Measurements from ENCODE around the gene NCOA3.

NCOA3 gene

DNA sequence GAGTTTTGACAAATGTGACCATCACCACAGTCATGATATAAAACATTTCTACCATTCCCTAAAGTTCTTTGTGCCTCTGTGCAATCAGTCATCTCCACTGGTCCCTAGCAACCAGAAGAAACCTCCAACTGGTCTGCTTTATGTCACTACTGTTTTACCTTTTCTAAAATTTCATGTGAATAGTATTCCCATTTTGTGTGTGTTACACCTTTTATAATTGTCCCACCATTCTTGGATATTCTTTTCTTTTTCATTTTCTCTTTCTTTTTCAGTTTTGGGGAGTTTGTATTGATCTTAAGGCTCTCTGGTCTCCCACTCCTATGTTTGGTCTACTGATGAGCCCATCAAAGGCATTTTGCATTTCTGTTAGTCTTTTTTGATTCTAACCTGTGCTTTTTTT is 95.4 kb downstream of the NCOA3 start:
- no peak for DNase-seq (ENCODE audit: low read depth in 2 of 2)

DNA sequence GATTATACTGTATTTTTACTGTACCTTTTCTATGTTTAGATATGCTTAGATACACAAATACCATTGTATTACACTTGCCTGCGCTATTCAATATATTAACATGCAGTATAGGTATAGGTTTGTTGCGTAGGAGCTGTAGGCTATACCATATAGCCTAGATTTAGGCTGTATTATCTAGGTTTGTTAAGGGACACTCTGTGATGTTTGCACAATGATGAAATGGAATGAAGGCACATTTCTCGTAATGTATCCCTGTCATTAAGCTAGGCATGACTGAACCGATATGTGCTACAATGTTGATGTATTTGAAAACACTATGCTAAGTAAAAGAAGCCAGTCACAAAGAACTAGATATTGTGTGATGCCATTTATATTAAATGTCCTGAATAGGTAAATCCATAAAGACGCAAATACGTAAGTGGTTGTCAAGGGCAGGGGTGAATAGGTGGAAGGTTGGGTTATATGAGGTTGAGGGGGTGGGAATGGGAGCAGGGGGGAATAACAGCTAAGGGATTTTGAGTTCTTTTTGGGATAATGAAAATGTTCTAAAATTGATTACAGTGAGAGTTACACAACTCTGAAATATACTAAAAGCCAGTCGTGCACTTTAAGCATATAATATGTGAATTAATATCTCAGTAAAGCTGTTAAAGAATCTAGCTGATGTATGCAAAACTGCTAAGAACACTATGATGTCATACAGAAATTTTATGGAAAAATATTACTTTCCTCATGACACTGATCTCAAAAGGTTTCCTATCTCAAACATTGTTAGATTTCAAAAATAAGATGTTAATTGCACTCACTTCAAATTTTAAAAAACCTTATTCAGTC is 97.4 kb downstream of the NCOA3 start:
- no peak for DNase-seq (ENCODE audit: low read depth in 2 of 2)

DNA sequence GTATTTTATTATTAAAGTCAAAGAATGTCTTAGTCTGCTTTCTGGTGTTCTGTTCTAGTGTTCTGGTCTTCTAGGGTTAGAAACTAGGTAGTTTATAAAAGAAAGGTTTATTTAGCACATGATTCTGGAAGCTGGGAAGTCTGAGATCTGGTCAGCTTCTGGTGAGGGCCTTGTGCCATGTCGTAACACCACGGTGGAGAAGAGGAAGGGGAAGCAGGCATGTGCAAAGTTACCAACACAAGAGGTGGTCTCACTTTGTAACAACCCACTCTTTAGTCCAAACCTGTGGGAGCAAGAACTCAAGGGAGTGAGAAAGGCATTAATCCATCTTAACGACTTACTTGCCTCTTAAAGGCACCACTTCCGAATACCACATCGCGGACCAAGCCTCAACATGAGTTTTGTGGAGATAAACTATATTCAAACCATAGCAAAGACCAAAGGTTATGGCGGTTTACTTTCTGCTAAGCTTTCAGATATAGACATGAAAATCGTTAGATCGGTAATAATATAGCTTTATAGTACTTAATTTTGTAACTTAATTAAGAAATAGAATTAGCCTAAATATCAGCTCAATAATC is 99.4 kb downstream of the NCOA3 start:
- no peak for DNase-seq (ENCODE audit: low read depth in 2 of 2)

DNA sequence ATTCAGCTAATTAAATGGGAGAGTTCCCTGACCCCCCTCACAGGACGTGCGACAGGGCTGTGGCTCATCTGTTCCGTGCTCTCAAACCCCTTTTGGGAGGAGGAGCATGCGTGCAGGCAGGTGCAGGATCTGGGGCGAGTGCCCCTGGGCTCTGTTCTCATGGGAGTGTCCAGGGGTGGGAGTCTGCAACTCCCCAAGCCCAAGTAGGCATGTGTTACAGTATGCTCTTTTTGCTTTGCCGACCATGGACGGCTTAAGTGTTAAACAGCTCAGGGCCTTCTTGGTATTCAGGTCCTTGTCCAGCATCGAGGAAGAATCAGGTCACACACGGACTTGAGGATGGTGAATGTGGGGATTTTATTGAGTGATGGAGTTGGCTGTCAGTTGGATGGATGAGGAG is 101.6 kb downstream of the NCOA3 start:
- no peak for DNase-seq (ENCODE audit: low read depth in 2 of 2)

DNA sequence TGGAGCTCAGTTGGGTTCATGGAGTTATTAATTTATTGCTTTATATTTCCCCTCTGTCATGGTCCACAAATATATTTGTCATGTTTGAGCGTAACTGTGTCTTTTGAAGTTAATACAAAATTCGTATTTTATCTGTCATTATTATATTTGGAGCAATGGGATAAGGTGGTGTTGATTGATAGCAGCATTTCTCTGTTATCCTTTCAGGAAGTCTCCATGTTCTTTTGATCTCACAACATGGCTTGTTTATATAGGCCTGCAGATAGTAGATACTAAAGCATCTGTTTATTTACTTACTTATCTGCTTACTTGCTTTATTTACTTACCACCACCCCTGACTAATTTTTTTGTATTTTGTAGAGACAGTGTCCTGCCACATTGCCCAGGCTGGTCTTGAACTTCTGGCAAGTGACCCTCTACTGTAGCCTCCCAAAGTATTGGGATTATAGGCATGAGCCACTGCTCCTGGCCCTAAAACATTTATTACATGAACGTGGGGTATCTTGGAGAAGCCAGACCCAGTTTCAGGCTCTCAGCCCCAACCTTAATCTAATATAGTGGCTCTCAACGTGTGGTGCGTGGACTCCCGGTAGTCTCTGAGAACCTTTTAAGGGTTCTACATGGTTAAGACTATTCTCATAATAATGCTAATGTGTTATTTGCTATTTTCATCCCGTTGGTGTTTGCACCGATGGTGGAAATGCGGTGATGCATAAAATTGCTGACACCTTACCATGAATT is 104.2 kb downstream of the NCOA3 start:
- DNase-seq (ENCODE audit: low read depth in 2 of 2): no peak

DNA sequence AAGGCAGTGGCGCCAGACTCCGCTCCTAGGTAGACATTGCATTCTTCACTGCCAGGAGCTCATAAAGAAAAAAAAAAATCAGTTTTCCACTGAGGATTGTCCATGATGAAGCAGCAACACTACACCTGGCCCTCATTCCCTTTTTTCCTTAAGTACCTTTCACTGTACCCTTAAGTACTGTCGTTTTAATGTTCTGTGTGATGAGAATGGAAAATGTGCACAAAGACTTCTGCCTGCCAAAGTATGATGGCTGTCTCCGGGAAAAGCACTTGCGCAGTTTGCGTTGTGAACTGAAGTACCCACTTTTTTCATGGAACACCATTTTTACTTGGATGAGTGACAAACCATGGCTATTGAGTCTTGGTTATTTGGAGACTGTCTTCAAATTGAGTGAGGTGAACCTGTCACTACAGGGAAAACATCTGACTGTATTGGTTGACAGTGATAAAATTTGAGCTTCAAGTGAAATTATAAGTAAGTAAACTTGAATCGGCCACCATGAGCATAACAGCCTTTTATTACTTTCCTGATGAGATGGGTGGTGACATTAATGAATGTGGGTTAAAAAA is 104.8 kb downstream of the NCOA3 start:
- DNase-seq (ENCODE audit: low read depth in 2 of 2): no peak

DNA sequence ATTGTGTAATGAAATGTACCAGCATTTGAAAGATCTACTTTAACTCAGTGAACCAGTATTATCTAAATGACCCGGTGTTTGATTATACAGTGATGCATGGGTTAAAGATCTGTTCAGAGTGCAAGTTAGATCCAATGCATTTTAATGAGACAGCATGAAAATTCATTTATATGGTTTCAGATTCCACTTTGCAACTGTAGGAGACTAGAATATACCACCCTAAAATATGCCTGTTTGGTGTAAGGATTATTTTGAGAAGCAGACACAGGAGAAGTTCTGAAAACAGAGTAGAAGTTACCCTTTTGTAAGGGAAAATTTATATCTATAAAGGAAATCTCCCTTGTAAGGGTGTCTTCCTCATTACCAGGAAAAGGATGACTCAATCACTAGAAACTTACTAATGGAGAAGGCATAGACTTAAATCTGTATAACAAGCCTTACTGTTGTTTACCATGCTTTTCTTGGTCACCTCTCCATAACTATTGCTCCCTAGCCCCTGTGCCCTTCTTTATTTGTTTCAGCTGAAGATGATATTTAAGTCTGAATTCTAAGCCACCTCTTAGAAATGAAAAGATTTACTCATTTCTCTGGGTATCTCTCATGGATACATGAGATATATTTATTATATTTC is 105.4 kb downstream of the NCOA3 start:
- DNase-seq (ENCODE audit: low read depth in 2 of 2): no peak

DNA sequence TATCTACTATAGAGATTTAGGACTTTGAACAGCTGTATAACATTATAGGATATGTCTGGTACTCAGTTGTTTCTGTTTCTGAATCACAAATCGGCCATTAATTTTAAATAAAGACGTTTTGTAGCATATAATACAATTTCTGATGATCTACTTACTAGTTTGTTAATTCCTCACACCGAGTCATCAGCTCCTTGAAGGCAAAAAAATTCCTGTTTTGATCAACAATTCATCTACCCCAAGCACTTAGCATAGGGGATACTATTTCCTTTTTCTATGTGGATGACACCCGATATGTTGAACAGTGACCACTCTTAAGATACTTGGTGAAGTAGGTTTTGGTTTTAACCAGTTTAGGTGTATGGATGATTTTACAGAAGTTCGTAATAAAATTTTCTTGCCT is 107.3 kb downstream of the NCOA3 start:
- no peak for DNase-seq (ENCODE audit: low read depth in 2 of 2)

DNA sequence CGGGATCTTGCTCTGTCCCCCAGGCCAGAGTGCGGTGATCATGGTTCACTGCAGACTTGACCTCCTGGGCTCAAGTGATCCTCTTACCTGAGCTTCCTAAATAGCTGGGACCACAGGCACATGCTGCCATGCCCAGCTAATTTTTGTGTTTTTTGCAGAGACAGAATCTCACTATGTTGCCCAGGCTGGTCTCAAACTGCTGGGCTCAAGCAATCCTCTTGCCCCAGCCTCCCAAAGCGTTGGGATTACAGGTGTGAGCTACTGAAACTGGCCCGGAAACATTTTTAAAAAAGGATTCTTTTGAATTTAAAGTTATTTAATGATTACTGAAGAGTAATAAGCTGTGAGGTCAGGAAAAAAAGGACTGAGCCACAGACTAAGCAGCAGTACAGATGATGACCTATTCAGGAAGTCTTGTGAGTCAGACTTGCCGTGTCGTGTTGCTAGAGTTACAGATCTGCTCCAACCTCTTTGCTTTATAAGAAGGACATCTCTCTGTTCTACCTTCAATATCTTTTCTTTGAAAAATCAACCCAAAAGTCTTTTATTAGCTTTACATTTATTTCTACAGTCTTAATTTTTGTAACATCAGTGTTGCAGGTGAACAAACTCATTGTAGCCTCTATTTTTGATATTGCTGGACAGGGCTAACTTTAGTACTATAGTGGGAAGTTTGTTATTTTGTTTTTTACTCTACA is 108.7 kb downstream of the NCOA3 start:
- peak; percentile 58 to 61 for DNase-seq (ENCODE audit: low read depth in 2 of 2)

DNA sequence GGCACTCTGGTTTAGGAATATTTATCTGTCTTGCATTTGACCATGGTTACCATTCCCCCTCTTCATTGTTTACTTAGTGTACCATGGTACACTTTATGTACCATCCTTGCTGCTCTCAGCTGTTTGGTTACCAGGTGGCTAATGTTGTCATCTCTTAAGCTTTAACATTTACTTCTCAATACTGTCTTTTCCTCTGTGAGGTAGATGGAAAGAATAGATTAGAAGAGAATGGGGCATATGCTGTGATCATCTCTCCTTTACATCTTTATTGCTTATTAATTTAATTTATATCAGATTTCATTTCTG is 109.2 kb downstream of the NCOA3 start:
- no peak for DNase-seq (ENCODE audit: low read depth in 2 of 2)

DNA sequence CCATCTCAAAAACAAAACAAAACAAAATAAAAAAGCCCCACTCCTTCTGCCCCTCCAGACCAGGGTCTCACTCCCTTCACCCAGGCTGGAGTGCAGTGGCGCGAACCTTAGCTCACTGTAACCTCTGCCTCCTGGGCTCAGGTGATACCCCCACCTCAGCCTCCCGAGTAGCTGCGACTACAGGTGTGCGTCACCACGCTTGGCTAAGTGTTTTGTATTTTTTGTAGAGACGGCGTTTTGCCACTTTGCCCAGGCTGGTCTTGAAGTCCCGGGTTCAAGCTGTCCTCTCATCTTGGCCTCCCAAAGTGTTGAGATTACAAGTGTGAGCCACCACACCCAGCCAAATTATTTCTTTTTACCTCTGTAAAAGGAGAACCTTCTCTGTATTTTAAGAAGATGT is 110.1 kb downstream of the NCOA3 start:
- DNase-seq (ENCODE audit: low read depth in 2 of 2): no peak

DNA sequence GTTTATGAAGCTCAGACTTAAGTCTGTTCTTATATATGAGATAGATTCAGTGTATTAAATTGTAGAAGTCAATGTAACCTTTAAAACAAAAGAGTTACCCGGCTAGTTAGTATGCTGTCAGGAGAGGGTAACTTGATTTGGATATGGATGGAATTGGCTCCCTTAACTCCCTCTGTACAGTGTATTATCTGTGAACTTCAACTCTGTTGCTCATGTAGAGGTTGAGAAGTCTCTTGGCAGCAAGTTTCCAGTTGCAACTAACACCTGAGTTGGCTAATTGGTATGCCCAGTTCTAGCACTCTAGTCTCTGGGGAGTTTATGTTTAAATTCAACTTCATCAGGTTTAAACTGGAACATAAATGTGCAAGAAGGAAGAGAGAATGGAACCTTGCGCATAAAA is 111.0 kb downstream of the NCOA3 start:
- no peak for DNase-seq (ENCODE audit: low read depth in 2 of 2)

DNA sequence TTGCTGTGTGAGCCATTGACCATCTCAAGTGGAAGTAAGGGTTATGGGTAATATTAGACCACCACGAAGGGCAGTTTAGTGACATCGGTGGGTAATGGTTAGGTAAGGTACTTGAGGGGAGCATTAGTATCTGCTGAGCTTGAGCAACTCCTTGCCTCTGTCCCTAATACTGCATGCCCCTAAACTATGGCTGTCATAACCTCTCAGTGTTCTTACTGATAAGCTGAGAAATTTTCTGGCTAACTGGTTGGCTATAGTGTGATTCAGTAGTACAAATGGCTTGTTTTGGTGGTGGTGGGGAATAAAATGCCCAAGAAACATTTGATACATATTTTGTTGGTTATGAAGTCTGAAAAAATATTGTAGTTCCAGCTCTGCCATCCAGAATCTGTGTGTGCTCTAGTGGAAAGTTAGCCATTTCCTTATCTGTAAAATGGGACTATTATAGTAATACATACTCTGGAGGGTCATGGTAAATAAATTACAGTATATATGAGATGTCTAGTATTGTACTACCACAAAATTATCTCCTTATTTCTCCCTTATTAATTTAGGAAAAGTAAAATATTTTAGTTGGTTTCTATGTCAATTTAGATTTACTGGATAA is 113.1 kb downstream of the NCOA3 start:
- DNase-seq (ENCODE audit: low read depth in 2 of 2): no peak

DNA sequence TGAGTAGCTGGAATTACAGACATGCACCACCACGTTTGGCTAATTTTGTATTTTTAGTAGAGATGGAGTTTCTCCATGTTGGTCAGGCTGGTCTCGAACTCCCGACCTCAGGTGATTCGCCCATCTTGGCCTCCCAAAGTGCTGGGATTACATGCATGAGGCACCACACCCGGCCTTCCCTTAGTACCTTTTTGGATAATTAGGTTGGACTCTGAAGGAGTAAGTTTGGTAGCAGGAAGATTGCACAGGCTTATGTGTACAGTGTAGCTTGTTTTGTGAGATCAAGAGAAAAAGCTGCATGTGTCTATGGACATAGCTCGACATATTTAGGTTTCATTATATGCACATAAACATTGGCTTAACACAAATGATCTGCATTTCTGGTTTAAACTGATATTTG is 116.8 kb downstream of the NCOA3 start:
- DNase-seq (ENCODE audit: low read depth in 2 of 2): no peak

DNA sequence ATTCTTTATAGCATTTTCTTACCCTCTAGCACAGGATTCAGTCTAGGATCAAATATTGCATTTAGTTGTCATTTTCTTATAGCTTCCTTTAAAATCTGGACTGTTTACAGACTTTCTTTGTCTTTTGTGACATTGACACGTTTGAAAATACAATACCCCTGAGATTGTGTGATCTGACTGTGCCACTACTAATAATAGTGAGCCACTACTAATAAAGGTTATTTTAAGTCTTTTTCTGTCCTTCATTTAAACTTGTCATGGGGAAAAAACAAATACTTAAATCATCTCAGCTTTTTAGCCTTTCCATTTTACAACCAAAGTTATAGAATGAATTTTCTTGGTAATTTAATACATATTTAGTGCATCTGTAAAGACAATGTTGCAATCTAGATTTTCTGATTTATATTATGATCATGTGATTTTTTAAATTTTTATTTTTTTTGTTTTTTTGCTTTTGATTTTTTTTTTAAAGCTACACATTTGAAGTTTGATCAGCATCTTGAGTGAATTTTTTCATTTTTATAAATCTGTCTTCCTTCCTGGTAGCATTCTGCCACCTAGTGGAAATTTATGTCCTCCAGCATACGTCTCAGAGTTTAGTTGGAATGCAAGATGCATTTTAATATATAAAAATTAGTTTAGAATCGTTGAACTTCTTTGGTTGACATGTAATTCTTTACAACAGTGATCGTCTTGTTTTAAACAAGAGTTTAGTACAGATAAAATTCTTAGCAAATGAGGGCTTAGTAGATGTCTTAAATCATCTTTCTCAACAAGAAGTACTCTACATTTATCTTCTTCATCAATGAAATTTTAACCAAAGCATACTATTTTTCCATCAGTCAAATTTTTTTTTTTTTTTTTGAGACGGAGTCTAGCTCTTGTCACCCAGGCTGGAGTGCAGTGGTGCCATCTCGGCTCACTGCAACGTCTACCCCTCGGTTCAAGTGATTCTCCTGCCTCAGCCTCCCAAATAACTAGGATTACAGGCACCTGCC is 119.4 kb downstream of the NCOA3 start:
- DNase-seq (ENCODE audit: low read depth in 2 of 2): no peak

DNA sequence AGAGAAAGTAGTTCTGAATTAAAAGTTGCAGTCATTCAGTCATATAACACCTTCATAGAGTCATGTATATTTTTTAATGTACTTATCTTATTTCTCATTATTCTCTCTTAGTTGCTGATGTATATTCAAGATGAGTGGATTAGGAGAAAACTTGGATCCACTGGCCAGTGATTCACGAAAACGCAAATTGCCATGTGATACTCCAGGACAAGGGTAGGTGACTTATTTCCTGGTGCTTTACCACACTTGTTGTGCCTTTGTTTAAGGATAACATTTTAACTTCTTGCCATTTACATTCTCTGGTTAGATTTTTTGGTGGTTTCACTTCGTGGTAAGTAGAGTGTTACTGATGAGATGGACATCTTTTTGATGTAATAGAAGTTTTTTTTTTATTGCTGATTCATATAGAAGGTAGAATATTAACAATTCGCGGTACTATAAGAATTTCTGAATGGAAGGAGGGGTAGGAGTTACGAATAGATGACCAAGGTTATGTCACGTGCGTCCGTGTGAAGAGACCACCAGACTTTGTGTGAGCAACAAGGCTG is 120.5 kb downstream of the NCOA3 start:
- no peak for DNase-seq (ENCODE audit: low read depth in 2 of 2)

DNA sequence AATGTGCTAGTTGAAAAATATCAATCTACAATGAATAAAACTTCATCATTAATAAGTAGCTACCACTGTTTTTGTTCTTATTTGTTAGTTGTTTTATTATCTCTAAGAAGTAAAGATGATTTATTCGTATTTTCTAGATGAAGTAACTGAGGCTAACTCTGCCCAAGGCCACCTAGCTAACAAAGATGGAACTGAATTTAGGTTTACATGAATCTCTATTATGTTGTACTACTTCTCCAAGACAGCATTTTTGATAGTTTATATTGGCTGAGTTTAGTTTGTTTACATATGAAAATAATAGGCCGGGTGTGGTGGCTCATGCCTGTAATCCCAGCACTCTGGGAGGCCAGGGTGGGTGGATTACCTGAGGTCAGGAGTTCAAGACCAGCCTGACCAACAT is 121.5 kb downstream of the NCOA3 start:
- DNase-seq (ENCODE audit: low read depth in 2 of 2): no peak

DNA sequence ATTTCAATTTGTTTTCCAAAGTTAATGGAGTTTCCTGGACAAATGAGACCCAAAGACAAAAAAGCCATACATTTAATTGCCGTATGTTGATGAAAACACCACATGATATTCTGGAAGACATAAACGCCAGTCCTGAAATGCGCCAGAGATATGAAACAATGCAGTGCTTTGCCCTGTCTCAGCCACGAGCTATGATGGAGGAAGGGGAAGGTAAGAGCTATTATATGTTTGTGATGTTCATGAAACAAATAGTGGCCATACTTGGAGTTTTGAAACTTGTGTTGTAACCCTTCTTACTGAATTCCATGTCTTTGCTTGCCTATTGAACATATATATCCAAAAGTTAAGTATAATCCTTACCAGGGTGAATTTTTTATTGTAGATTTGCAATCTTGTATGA is 125.9 kb downstream of the NCOA3 start:
- no peak for DNase-seq (ENCODE audit: low read depth in 2 of 2)

DNA sequence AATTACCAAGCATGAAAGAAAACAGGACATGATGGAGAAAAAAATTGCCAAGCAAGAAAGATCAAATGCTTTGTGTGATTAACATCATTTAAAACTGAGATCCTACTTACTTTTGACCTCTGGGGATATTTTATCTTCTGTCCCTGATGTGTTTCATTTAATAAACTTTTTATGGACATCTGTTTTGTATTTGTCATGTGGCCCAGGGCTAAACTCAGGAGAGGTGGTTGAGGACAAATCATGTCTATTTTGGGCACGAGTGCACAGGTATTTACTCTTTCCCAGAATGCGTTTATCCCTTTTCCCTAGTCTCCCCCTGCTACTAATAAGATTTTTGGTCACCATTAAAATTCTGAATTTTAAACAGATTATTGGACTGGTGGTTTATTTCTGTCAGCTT is 128.2 kb downstream of the NCOA3 start:
- DNase-seq (ENCODE audit: low read depth in 2 of 2): no peak

DNA sequence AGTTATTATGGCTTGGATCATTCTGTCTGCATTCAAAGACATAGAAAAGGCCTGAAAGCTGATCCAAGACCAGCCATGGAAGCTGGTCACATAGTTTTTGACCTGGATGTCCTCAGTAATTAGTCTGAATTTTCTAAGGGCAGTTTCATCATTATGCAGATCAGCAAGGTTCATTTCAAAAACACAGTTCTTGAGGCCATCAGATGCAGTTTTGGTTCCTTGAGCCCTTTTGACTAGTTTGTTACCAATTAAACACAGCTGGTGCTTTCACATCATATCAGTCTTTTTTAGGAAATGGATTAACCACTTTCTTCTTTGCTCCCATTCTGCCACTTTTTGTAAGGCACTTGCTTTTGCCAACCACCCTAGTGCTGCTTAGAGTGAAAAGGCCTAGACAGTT is 129.4 kb downstream of the NCOA3 start:
- no peak for DNase-seq (ENCODE audit: low read depth in 2 of 2)

Data from stimulated activated CD8-positive, alpha-beta memory T cell treated with anti-CD3 and anti-CD28 coated beads, Interleukin-7, amount 100 ng/mL, for 1 hour (primary cell).